GM19324 (cell line): Measurements from ENCODE around the gene PLA2G2D.

Experiments used
- ATAC-seq: cut with Tn5 transposase; IDR thresholded peaks from one replicate; pipeline ENCODE4 v1.9.1; 2021; ENCODE audit warnings: mild to moderate bottlenecking, moderate library complexity; ENCODE audit not compliant: unreplicated experiment, low FRiP score

The PLA2G2D gene

GRCh38 chr1:20072771-20073170, 46.6 kb downstream of the PLA2G2D start:
- ATAC-seq, result no peak

DNA sequence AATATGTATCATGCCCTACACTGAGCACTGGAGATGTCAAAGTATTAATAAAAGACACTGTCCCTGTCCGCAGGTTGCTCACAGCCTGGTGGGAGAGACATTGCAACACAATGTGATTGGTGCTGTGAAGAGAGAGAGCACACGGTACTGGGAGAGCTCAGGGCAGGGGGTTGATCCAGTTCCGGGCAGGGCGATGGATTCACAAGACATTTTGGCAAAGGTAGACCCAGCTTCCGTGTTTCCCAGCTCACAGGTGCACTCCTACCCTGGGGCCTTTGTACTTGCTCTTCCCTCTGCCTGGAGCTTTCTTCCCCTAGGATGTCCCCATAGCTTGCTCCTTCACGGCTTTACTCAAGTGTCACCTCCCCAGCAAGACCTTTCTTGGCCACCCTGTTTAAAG, 47.9 kb downstream of the PLA2G2D start:
- no peak for ATAC-seq

GRCh38 chr1:20070357-20070756, 49.0 kb downstream of the PLA2G2D start:
- no peak for ATAC-seq

DNA sequence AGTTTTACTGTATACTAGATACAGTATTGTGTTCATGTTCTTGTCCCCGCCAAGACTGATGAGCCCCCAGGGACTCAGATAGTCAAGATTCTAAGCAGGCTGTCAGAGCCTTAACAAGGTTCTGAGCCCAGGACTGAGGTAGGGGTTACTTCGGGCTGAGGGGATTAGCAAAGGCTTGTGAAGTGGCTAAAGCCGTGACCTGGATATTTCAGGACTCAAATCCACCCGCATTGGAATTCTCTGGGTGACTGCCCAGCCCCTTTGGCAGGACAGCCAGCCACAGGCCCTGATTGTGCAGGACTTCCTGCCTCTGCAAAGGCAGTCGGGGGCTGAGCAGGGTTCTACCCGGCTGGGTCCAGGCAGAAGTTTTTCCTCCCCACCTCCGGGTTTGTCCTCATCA, 49.5 kb downstream of the PLA2G2D start, which contains the start of gene PLA2G5:
TSS of gene PLA2G5 (plus strand) at position 321 of the 400 bp plus-strand sequence. CDS start 14,637 bp downstream, outside the sequence.
- no peak for ATAC-seq

DNA sequence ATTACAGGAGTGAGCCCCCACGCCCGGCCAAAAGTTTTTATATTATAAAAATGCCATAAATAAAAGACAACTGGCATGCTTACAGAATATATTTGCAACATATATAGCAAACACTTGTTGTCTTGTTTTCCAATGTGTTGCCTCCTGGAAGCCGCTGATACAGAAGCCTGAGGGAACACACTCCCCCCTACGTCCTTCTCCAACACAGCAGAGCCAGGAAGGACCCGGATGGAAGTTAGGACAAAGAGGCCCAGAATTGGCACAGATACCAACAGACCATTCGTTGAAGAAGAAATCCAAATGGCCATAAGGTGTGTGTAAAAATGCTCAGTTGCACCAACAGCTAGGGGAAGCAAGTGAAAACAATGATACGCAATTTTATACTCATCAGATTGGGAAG, 50.6 kb downstream of the PLA2G2D start:
- ATAC-seq, result no peak

DNA sequence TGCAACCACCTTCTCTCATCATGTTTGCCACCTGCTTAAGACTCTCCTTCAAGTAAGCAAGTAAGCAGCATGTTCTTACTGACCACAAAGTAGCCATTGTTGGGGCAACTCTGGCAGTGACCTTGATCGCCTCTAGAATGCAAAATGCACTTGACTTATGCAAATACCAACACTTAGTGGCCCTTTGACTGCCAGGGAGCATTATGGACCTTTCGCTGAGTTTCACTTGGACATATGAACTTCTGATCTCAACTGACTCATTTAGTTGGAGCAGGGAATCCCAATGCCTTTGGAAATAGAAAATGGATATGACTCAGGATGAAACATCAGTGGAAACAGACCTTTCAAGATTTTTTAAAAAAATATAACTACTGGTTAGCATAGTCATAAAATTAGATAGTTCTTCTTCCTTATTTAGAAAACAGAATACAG, 55.5 kb downstream of the PLA2G2D start:
- ATAC-seq, result no peak
